ENCODE measurements around the gene PPP1R3C.

PPP1R3C gene

DNA sequence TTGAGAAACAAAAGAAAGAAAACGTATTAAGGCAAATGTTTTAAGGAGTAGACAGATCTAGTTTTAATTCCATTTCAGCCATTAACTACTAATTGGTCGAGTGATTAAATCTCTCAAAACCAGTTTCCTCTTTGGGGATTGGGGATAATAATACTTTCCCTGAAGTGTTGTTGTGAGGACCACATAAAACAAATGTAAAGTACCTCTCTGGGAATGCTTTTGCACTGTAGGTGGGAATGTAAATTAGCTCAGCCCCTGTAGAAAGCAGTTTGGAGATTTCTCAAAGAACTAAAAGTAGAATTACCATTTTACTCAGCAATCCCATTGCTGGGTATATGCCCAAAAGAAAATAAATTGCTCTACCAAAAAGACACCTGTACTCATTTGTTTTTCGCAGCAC lies 36.0 kb upstream of the PPP1R3C start:
- no peaks in the 10 kb centered on the region for H3K9me3 ChIP-seq (ENCODE audit: control insufficient read depth, insufficient read depth, low read length)
- no peaks in the 10 kb centered on the region for H3K79me2 ChIP-seq (ENCODE audit: control insufficient read depth, low read length)
- TF ChIP-seq EZH2phosphoT487 (IDR thresholded peaks at IDR 0.05; ENCODE audit: borderline replicate concordance, low read length): no peak
- TF ChIP-seq, protein P1, sequence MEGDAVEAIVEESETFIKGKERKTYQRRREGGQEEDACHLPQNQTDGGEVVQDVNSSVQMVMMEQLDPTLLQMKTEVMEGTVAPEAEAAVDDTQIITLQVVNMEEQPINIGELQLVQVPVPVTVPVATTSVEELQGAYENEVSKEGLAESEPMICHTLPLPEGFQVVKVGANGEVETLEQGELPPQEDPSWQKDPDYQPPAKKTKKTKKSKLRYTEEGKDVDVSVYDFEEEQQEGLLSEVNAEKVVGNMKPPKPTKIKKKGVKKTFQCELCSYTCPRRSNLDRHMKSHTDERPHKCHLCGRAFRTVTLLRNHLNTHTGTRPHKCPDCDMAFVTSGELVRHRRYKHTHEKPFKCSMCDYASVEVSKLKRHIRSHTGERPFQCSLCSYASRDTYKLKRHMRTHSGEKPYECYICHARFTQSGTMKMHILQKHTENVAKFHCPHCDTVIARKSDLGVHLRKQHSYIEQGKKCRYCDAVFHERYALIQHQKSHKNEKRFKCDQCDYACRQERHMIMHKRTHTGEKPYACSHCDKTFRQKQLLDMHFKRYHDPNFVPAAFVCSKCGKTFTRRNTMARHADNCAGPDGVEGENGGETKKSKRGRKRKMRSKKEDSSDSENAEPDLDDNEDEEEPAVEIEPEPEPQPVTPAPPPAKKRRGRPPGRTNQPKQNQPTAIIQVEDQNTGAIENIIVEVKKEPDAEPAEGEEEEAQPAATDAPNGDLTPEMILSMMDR (IDR thresholded peaks at IDR 0.05; ENCODE audit: low read depth, low read length, poor library complexity, severe bottlenecking): no peak
- H3K27ac ChIP-seq (ENCODE audit: low read depth, low read length): no peak overlapping the region
- no peaks in the 10 kb centered on the region for H3K4me1 ChIP-seq (ENCODE audit: control insufficient read depth, low read length)
- H3K9me2 ChIP-seq (replicated peaks; ENCODE audit: control insufficient read depth, low read length): no peaks in the 10 kb centered on the region
- H4K20me1 ChIP-seq (ENCODE audit: control insufficient read depth, insufficient read depth, low read depth, low read length): no peaks in the 10 kb centered on the region
- peaks cover 3% of the 10 kb centered on the region; the same call in 1 of the 2 replicates for H3K27me3 ChIP-seq (ENCODE audit: control insufficient read depth, low read length)
- H3F3A ChIP-seq (ENCODE audit: control insufficient read depth, insufficient read depth): no peaks in the 10 kb centered on the region
- no peak overlapping the region for H3K4me3 ChIP-seq (ENCODE audit: low read length)
- H3K4me2 ChIP-seq (ENCODE audit: low read length): no peak overlapping the region
- H3K36me3 ChIP-seq (ENCODE audit: control insufficient read depth, low read length): no peaks in the 10 kb centered on the region

DNA sequence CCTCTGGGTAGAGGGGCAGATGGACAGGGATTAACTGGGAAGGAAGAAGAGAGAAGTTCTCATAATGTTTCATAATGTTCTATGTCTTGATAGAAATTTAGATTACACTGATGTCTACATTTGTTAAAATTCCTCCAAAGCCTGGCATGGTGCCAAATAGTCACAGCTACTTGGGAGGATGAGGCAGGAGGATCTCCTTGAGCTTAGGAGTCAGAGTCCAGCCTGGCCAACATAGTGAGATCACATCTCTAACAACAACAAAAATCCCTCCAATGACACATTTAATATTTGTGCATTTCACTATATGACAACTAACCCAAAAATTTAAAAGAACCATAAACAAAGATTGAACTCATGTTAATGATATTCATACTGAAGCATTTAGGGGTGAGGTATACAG lies 33.0 kb upstream of the PPP1R3C start:
- Histone ChIP-seq H3K9me2 (replicated peaks; ENCODE audit: control insufficient read depth, low read length) (no peaks in the 10 kb centered on the region), H3K4me2 (ENCODE audit: low read length) (no peak overlapping the region), H3F3A (ENCODE audit: control insufficient read depth, insufficient read depth) (no peaks in the 10 kb centered on the region), H3K79me2 (ENCODE audit: control insufficient read depth, low read length) (no peaks in the 10 kb centered on the region), H3K27ac (ENCODE audit: low read depth, low read length) (no peak overlapping the region), H3K9me3 (ENCODE audit: control insufficient read depth, insufficient read depth, low read length) (no peaks in the 10 kb centered on the region), H3K27me3 (ENCODE audit: control insufficient read depth, low read length) (peaks cover 7% of the 10 kb centered on the region; the same call in 1 of the 2 replicates), H3K36me3 (ENCODE audit: control insufficient read depth, low read length) (no peaks in the 10 kb centered on the region), H4K20me1 (ENCODE audit: control insufficient read depth, insufficient read depth, low read depth, low read length) (no peaks in the 10 kb centered on the region), H3K4me3 (ENCODE audit: low read length) (no peak overlapping the region), H3K4me1 (ENCODE audit: control insufficient read depth, low read length) (no peaks in the 10 kb centered on the region)
- TF ChIP-seq EZH2phosphoT487 (IDR thresholded peaks at IDR 0.05; ENCODE audit: borderline replicate concordance, low read length): no peak
- TF ChIP-seq, protein P1 (IDR thresholded peaks at IDR 0.05; ENCODE audit: low read depth, low read length, poor library complexity, severe bottlenecking): no peak

DNA sequence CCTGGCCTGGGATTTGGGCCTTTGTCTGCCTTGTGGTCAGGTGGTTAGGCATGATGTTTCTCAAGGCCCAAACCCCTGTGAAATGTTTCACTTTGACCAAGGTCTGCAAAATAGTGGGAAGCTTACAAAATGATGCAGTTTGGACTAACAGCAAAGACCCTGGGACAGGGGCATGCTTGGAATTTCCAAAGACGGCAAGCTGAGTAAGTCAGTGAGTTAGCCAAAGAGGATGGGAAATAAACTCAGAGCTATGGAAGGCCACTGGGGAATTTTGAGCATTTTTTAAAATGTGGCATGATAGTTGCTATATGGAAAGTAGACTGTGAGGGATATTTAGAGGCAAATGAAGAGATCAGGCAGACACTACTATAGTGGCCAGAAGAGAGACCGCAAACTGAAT lies 31.6 kb upstream of the PPP1R3C start:
- TF ChIP-seq, protein P1 (IDR thresholded peaks at IDR 0.05; ENCODE audit: low read depth, low read length, poor library complexity, severe bottlenecking): no peak
- TF ChIP-seq EZH2phosphoT487 (IDR thresholded peaks at IDR 0.05; ENCODE audit: borderline replicate concordance, low read length): no peak
- Histone ChIP-seq H3K4me3 (ENCODE audit: low read length) (no peak overlapping the region), H4K20me1 (ENCODE audit: control insufficient read depth, insufficient read depth, low read depth, low read length) (no peaks in the 10 kb centered on the region), H3K9me2 (replicated peaks; ENCODE audit: control insufficient read depth, low read length) (no peaks in the 10 kb centered on the region), H3K4me1 (ENCODE audit: control insufficient read depth, low read length) (no peaks in the 10 kb centered on the region), H3K4me2 (ENCODE audit: low read length) (no peak overlapping the region), H3K9me3 (ENCODE audit: control insufficient read depth, insufficient read depth, low read length) (no peaks in the 10 kb centered on the region), H3K36me3 (ENCODE audit: control insufficient read depth, low read length) (no peaks in the 10 kb centered on the region), H3F3A (ENCODE audit: control insufficient read depth, insufficient read depth) (no peaks in the 10 kb centered on the region), H3K27ac (ENCODE audit: low read depth, low read length) (no peak overlapping the region), H3K79me2 (ENCODE audit: control insufficient read depth, low read length) (no peaks in the 10 kb centered on the region), H3K27me3 (ENCODE audit: control insufficient read depth, low read length) (peaks cover 7% of the 10 kb centered on the region; the same call in 1 of the 2 replicates)

Data from DOHH2 (cell line).